ENCODE measurements around the gene EHMT1. TPM values are rescaled to one million over a fixed set of nuclear protein-coding genes. Genes with fewer than 3 reads are reported as not detected.
A peak's percentile ranks its signal among the peaks of the same experiment; 100 is the strongest.
"Not testable (repeated sequence)": the region's sequence is repeated elsewhere in the genome, so short reads cannot be mapped to it uniquely, and the experiment has no call there.

Gene EHMT1
- polyA plus RNA-seq, 1 donor: 40.4 TPM

DNA sequence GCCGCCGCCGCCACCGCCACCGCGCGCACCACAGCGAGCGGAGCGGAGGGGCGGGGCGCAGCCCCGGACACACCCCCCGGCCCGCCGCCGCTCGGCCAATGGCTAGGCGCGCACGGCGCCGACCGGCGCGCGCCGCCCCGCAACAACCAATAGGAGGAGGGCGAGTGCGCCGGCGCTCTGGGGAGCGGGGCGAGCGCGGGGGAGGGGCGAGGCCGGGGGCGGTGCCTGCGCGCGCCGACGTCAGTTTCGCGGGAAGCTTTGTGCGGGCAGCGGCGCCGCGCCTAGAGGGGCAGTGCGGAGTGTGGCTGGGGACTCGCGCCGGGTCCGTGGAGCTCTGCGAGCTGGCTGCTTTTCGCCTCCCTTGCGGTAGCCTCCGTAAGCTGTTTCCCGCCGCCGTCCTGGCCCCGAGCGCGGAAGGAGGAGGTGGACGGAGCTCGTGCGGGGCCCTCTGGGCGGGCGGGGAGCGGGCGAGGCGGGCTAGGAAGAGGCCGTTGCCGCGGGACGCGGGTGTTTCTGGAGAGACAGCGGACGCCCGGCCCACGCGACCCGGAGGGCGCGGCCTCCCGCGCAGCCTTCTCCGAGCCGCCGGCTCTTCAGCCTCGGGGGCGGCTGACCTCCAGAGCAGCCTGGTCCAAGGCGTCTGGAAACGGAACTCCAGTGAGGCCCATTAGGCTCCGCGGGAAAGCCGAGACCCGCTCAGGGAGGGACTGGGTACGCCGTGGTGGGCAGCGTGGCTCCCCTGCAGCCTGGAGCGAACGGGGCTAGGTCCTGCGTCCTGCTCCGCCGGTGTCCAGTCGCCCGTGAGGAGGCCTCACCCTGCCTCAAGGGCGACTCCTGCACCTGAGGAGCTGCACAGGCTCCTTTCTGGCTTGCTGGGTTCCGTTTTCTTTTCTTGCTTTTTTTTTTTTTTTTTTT, 28.1 kb upstream of the EHMT1 start, which contains the start of gene ZMYND19:
Gene ZMYND19, minus strand, starts transcription at position 44 of the 915 bp plus-strand sequence. CDS start 249 bp downstream, outside the sequence.
- peak; percentile 84 for DNase-seq (ENCODE audit: low read depth)

- DNase-seq (ENCODE audit: low read depth): no peak
These were observed 26.0 kb upstream of the EHMT1 start for GRCh38 chr9:137592767-137593166.

GRCh38 chr9:137593176-137593575, 25.6 kb upstream of the EHMT1 start:
- DNase-seq (ENCODE audit: low read depth): no peak

GRCh38 chr9:137596577-137596976, 22.2 kb upstream of the EHMT1 start:
- not testable (repeated sequence) for DNase-seq (ENCODE audit: low read depth)

- no peak for DNase-seq (ENCODE audit: low read depth)
These were observed 19.9 kb upstream of the EHMT1 start for GRCh38 chr9:137598943-137599342.

DNA sequence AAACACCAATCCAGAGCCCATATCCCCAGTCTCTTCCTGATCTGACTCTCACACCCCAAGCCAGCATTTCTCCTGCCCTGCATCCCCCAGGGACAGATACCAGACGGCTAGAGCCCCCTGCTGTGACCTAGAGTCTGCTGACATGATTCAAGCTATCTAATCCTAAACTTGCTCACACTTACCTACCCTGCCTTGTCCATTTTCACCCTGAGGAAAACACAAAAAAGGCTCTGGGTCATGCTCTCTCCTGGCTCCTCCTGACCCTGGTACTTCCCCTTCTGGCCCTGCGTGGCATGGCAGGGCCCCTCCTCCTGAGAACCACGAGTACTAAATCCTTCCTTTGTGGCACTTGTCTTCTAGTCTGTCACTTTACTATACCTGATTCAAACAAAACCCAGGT, 16.1 kb upstream of the EHMT1 start:
- no peak for DNase-seq (ENCODE audit: low read depth)

GRCh38 chr9:137603879-137604278, 14.9 kb upstream of the EHMT1 start:
- DNase-seq (ENCODE audit: low read depth): no peak

DNA sequence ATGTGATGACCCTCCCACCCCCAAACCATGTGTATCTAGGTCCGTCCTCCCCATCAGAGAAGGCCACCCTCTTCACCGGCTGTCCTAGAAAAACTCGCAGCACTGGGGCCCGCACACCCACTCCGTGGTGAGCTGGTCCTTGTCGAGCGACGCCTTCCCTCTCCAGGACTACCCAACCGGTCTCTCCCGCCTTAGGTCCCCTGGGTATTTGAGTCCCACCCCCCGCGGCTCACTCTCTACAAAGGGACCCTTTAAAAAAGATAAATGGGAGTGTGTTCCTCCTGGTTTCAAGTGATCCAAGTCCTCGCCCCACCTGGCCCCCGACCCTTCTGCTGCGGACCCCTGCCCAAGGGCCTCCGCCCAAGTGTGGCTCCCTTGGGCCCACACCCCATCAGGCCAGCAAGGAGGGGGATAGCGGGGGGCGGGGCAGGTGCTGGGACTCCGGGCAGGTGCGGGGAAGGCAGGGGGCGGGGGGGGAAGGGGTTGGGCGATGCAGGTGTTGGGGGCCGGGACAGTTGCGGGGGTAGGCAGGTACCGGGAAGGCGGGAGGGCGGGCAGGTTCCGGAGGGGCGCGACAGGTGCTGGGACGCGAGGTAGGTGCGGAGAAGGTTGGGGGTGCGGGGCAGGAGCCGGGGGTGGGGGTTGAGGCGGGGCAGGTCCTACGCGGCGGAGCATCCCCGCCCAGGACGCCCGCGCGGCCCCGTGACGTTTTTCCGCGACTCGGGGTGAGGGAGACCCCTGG, 14.3 kb upstream of the EHMT1 start:
- no peak for DNase-seq (ENCODE audit: low read depth)

DNA sequence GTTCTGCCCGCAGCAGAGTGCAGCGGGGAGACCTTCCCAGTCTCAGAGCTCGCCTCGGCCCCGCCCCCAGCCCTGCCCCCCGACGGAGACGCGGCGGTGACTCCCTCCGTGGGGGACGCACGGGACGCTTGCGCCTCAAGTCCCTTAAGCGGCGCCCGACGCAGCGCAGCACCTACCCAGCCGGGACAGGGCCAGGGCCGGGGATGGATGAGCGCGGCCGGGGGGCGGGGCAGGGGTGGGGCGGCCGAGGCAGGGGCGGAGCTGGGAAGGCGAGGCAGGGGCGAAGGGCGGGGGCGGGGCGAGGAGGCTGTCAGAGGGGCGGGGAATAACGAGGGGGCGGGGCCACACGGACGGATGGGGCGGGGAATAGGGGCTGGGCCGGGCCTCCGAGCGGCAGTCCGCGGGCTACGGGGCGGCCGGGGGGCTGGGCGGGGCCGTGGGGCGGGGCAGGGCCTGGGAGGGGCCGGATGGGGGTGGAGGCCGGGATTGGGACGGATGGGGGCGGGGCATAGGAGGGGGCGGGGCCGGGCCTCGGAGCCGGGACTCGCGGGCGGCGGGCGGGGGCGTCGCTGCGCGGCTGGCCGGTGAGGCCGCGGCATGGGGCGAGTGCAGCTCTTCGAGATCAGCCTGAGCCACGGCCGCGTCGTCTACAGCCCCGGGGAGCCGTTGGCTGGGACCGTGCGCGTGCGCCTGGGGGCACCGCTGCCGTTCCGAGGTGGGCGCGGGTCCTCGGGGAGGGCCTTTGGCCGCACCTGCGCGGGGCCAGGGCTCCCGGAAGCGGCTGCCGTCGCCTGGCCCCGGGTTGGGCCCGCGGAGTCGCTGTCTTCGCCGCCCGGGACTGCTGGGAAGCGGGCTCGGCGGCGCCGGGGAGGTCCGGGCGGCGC, 13.4 kb upstream of the EHMT1 start, which contains the start of gene ARRDC1:
Gene ARRDC1, plus strand, starts transcription at position 566 of the 884 bp plus-strand sequence. Its CDS starts 32 bp downstream, at position 598.
- no peak for DNase-seq (ENCODE audit: low read depth)

DNA sequence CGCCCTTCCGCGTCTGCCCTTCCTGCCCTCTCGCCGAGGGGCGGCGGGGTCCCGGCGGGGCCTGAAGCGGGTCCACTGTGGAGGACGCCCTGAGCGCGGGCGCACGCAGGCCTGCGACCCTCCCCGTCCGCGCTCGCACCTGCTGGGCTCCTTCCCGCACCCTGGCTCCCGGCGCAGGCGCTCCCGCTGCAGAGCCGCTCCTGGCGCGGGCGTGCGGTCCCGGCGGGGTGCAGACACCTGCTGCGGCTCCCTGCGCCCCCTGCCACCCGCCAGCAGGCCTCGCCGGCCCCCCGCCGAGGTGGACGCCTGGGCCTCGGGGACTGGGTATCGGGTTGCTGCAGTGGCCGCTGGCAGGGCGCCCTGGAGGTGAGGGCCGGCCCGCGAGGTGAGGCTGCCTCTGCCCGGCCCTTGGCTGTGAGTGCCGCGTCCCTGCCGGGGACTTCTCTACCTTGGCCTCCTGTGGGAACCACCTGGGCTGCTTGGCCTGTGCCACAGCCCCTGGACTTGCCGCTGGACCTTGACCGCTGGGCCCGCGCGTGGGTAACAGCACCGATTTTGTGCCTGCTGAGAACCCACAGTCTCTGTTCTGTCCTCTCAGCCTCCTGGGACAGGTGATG, 12.7 kb upstream of the EHMT1 start:
- DNase-seq (ENCODE audit: low read depth): no peak

GRCh38 chr9:137606734-137607138, 12.1 kb upstream of the EHMT1 start:
- DNase-seq (ENCODE audit: low read depth): no peak

DNA sequence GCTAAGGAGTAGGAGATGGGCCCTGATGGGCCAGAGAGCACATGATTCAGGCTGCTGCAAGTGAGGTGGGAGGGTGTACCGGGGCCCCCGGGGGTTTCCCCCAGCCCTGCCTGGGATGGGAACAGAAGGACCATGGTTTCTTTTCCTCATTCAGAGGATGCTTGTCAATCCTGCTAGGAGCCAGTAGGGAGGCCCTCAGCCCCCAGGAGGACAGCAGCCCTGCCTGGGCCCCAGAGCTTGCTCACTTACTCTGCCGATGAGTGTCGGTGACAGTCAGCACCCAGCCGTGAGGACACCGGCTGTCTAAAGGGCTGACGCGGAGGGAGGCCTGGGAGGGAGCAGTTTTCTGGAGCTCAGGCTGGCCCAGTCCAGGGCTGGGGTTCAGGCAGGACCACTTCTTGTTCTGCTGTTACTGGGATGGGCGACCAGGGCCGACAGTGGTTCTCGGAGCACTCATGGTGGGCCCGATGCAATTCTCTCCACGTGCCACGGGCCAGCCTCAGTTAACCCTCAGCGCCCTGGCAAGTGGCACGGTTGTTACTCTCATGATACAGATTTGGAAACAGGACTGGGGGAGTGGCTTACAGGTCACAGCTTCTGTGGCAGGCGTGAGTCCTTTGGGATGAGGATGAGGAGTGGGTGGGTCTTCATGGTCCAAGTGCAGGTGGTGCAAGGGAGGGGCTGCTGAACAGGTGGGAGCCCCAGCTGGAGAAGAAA, 11.5 kb upstream of the EHMT1 start:
- DNase-seq (ENCODE audit: low read depth): no peak

DNA sequence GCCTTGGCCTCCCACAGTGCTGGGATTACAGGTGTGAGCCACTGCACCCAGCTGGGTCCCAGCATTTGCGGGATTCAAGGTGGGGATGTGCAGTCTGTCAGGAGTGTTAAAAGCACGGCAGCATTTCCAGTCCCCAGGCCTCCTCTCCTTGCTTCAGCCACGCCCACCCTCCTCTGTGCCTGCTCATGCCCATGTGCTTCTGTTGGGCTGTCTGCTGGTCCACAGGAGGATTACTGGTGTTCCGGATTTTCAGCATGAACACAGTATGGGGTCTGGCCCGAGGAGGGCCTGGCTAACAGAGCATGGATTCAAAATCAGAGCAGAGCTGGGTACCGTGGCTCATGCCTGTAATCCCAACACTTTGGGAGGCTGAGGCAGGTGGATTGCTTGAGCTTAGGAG, 7.9 kb upstream of the EHMT1 start:
- no peak for DNase-seq (ENCODE audit: low read depth)

- DNase-seq (ENCODE audit: low read depth): no peak
These were observed 6.9 kb upstream of the EHMT1 start for GRCh38 chr9:137611623-137612609.

- no peak for DNase-seq (ENCODE audit: low read depth)
These were observed 6.1 kb upstream of the EHMT1 start for GRCh38 chr9:137612741-137613142.

DNA sequence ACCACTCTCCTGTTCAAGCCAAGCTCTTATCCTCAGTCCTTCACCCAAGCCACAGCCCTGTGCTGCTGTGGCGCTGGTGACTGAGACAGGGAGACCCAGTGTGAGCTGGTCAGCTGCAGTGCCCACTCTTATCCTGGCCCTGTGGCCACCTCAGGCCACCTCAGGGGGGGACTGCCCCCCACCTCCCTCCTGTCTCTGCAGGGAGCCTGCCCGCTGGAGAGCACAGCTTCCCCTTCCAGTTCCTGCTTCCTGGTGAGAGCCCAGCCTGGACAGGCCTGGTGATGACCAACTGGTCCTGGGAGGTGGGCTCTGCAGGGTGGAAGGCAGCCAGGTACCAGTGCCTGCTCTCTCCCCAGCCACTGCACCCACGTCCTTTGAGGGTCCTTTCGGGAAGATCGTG, 5.5 kb upstream of the EHMT1 start:
- DNase-seq (ENCODE audit: low read depth): no peak

DNA sequence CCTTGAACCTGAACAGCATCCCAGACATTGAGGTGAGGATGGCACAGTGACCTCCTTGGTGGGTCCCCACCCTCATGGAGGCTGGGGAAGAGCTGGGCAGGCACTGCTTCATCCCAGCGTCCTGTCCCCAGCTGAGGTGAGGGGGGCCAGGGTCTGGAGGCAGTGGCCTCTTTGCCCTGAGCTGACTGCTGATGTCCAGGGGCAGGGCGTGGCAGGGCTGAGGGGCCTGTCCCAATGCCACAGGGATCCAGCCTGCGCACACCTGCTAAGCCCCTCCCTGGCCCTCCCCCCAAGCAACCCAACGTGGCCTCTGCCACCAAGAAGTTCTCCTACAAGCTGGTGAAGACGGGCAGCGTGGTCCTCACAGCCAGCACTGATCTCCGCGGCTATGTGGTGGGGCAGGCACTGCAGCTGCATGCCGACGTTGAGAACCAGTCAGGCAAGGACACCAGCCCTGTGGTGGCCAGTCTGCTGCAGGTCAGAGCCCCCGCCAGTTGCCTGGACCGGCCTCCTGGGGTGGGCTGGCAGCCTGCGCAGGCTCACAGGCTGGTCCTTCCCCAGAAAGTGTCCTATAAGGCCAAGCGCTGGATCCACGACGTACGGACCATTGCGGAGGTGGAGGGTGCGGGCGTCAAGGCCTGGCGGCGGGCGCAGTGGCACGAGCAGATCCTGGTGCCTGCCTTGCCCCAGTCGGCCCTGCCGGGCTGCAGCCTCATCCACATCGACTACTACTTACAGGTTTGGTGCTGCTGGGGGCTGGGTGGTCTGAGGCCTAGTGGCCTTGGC, 4.9 kb upstream of the EHMT1 start:
- DNase-seq (ENCODE audit: low read depth): no peak

DNA sequence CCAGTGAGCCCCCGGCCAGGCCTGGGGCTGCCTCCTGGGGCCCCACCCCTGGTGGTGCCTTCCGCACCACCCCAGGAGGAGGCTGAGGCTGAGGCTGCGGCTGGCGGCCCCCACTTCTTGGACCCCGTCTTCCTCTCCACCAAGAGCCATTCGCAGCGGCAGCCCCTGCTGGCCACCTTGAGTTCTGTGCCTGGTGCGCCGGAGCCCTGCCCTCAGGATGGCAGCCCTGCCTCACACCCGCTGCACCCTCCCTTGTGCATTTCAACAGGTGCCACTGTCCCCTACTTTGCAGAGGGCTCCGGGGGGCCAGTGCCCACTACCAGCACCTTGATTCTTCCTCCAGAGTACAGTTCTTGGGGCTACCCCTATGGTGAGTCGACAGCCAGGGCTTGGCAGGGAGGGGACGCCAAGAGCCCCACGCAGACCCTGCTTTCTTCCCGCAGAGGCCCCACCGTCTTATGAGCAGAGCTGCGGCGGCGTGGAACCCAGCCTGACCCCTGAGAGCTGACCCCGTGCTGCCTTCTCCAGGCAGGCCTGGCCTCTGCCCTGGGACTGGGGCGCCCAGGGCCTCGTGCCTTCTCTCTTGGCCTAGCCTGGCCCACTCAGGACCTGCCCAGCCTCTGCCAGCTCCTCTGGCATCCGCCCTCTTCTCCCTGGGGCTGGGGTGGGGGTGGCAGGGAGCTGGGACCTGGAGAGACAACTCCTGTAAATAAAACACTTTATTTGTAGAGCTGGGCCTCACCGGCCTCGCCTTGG, 4.0 kb upstream of the EHMT1 start:
- no peak for DNase-seq (ENCODE audit: low read depth)

Data from forelimb muscle (tissue), 1 donor.